Activated T-cell treated with anti-CD3 and anti-CD28 coated beads for 48 hours (primary cell): Measurements from ENCODE around the gene ECE2.
"Not testable (repeated sequence)": the region's sequence is repeated elsewhere in the genome, so short reads cannot be mapped to it uniquely, and the experiment has no call there.

Experiments used
- DNase-seq: peaks from one replicate; pipeline ENCODE4 v3.0.0-alpha.2; 2020; ENCODE audit warnings: low read depth

Gene ECE2

DNA sequence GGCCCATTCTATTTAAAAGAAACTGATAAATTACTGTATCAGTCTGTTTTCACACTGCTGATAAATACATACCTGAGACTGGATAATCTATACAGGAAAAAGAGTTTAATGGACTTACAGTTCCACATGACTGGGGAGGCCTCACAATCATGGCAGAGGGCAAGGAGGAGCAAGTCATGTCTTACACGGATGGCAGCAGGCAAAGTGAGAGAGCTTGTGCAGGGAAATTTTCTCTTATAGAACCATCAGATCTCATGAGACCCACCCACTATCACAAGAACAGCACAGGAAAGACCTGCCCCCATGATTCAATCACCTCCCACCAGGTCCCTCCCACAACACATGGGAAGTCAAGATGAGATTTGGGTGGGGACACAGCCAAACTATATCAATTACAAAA lies 8.6 kb upstream of the ECE2 start:
- not testable (repeated sequence) for DNase-seq

- DNase-seq = no peak
Observed at GRCh38 chr3:184272269-184272668, 3.6 kb upstream of the ECE2 start.

GRCh38 chr3:184275381-184275701 lies 481 bp upstream of the ECE2 start:
- no peak for DNase-seq

DNA sequence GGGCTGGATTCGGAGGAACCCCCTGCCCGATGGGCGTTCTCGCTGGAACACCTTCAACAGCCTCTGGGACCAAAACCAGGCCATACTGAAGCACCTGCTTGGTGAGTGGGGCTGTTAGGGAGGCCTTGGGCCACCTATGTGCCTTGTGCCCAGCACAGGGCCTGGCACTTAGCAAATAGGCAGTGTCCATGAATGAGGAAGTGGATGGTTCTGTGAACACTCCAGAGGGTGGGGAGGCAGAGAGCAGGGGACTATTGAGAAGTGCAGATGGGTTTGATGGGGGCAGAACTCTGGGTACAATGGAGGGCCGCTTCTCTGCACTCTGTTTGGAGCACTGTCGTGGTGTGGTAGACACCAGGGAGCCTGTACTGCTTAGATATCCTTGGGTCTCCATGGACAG lies 1.5 kb downstream of the ECE2 start:
- no peak for DNase-seq

- DNase-seq = no peak
Observed at GRCh38 chr3:184282941-184283340, 7.1 kb downstream of the ECE2 start.

- DNase-seq = no peak
Observed at GRCh38 chr3:184283681-184284080, 7.9 kb downstream of the ECE2 start.

GRCh38 chr3:184284696-184285095 lies 8.9 kb downstream of the ECE2 start:
- peak; percentile 11 for DNase-seq

DNA sequence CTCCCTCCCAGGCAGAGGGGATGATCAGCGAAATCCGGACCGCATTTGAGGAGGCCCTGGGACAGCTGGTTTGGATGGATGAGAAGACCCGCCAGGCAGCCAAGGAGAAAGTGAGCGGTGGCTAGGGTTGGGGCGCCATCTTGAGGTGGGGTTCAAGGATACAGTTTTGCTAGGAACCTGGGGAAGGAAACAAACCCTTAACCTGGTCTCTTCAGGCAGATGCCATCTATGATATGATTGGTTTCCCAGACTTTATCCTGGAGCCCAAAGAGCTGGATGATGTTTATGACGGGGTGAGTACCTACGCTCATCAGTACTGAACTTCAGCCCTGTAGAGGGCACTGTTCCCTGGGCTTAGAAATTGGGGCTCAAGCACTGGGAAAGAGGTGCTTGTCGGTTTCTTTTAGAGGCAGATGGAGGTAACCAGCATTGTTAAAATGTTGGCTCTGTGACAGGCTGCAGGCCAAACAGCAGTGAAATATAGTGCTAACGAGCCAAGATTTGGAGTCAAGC lies 13.7 kb downstream of the ECE2 start:
- DNase-seq = peak; percentile 65

GRCh38 chr3:184290331-184290730 lies 14.5 kb downstream of the ECE2 start:
- DNase-seq = no peak

DNA sequence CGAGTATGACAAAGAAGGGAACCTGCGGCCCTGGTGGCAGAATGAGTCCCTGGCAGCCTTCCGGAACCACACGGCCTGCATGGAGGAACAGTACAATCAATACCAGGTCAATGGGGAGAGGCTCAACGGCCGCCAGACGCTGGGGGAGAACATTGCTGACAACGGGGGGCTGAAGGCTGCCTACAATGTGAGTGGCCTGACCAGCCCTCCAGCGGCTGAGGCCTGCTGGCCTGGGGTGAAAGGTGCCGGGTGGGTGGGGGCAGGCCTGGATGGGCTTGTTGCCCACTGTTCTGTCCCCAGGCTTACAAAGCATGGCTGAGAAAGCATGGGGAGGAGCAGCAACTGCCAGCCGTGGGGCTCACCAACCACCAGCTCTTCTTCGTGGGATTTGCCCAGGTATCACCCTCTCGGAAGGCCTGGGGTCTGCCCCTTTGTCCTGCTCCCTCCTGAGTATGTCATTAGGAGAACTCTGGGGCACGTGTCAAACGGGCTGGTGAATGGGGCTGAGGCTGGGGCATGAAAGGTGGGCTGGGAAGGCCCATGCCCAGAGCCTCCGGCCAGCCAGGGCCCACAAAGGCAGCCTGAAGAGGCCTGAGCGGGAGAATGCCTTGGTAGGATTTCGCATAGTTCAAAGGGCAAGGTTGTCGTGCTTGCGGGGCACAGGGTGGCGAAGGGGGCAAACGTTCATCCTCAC lies 15.4 kb downstream of the ECE2 start:
- DNase-seq = no peak

DNA sequence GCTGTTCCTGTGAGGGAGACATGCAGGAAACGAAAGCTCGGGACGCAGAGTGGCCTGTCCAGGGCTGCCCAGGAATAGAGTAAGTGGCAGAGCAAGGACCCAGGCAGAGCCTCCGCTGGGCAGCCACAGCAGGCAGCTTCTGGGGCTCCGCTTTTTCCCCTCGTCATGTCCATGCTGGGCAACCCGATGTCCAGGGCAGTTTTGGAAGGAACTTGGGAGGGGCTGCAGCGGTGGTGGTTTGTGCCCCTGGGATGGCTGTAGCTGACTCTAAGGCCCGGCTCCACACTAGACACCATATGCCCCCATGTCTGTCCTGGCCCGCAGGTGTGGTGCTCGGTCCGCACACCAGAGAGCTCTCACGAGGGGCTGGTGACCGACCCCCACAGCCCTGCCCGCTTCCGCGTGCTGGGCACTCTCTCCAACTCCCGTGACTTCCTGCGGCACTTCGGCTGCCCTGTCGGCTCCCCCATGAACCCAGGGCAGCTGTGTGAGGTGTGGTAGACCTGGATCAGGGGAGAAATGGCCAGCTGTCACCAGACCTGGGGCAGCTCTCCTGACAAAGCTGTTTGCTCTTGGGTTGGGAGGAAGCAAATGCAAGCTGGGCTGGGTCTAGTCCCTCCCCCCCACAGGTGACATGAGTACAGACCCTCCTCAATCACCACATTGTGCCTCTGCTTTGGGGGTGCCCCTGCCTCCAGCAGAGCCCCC lies 16.1 kb downstream of the ECE2 start:
- DNase-seq = no peak

- no peak for DNase-seq
Observed at GRCh38 chr3:184295771-184296170, 19.9 kb downstream of the ECE2 start.

DNA sequence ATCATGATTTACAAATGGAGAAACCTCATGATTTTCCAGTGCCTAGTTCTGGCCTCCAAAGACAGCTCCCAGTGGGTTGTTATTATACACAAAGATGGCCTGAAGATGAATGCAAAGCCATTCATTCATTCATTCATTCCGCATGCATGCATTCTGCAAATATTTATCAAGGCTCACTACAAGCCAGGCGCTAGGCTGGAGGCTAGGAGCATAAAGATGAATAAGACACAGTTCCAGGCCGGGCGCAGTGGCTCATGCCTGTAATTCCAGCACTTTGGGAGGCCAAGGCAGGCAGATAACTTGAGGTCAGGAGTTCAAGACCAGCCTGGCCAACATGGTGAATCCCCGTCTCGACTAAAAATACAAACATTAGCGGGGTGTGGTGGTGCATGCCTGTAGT lies 20.8 kb downstream of the ECE2 start:
- no peak for DNase-seq

DNA sequence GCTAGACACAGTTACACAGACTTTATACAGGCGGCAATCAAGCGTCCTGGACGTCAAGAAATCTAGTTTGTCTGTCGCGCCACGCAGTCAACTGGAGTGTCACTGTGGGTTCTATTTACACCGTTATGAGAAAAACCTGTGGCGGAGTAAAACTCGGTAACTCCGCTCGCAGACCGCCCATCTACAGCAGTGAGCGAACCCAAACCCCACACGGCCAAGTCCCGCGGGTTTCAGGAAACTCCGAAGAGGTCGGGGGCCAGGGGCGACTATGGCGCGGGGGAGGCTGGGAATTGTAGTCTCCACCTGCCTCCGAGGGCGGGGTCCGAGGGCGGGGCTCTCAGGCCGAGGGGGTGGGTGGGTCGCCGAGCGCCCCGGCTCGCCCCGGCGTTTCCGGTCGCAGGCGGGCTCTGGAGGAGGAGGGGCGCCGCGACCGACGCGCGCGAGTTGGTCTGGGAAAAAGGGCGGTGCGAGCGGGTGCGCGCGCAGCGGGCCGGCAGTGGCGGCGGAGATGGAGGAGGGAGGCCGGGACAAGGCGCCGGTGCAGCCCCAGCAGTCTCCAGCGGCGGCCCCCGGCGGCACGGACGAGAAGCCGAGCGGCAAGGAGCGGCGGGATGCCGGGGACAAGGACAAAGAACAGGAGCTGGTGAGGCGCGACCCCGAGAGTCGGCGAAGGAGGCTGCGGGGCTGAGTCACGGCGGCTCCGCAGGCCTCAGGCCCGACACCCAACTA lies 23.1 kb downstream of the ECE2 start, which contains the start of gene PSMD2:
Gene PSMD2, plus strand, starts transcription at position 483 of the 729 bp plus-strand sequence. Its CDS starts 26 bp downstream, at position 509.
- peak; percentile 98 for DNase-seq

- DNase-seq = no peak
Observed at GRCh38 chr3:184299488-184300377, 23.9 kb downstream of the ECE2 start.

GRCh38 chr3:184300378-184300720 lies 24.5 kb downstream of the ECE2 start:
- DNase-seq = no peak

DNA sequence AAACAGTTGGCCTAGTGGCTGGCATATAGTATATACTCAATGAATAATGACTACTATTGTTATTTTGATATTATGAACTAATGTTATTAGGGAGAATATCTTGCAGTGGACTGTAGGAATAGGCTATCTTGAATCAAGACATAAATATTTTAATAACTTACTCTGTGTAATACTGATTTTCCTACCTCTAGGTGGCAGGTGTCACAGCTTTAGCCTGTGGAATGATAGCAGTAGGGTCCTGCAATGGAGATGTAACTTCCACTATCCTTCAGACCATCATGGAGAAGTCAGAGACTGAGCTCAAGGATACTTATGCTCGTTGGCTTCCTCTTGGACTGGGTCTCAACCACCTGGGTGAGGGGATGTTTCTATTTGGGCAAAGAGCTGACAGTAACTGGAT lies 29.8 kb downstream of the ECE2 start:
- DNase-seq = no peak

- no peak for DNase-seq
Observed at GRCh38 chr3:184306341-184306972, 30.6 kb downstream of the ECE2 start.

DNA sequence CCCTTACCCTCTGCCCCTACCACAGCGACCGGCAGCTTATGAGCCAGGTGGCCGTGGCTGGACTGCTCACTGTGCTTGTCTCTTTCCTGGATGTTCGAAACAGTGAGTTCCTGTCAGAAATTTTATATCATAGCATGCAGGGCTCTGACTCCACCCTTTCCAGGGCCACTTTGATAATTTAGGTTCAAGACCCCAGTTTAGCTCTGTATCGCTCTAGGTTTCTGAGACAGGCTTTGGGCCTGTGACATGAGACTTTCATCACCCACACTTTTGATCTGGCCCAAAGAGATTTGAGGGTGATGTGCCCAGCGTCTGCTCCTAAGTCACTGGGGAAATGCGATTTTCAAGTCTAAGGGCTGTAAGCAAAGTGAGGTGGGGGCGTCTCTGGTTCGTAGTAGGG lies 32.1 kb downstream of the ECE2 start:
- no peak for DNase-seq

DNA sequence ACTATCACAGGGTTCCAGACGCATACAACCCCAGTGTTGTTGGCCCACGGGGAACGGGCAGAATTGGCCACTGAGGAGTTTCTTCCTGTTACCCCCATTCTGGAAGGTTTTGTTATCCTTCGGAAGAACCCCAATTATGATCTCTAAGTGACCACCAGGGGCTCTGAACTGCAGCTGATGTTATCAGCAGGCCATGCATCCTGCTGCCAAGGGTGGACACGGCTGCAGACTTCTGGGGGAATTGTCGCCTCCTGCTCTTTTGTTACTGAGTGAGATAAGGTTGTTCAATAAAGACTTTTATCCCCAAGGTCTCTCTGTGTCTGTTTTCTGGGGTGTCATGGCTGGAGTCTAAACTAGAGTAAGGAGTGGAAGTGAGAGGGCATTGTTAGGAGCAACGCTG lies 32.9 kb downstream of the ECE2 start:
- no peak for DNase-seq

GRCh38 chr3:184311633-184312032 lies 35.8 kb downstream of the ECE2 start:
- no peak for DNase-seq

DNA sequence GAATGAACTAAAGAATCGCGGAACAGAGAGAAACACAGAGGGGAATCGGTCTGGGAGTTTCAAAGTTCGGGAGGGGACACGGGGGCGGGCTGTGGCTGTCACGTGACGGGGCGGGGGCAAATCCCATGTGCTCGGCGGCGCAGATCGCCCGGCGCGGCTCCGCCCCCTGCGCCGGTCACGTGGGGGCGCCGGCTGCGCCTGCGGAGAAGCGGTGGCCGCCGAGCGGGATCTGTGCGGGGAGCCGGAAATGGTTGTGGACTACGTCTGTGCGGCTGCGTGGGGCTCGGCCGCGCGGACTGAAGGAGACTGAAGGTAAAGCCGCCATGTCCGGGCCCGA lies 38.5 kb downstream of the ECE2 start, which contains the start of gene EIF4G1:
Gene EIF4G1, plus strand, starts transcription at position 244 of the 337 bp plus-strand sequence. CDS start 1,191 bp downstream, outside the sequence.
- DNase-seq = peak; percentile 91
